Occipital lobe (tissue), 3 donors: ENCODE results near the gene ADAMTS6. TPM values are rescaled to one million over a fixed set of nuclear protein-coding genes. Genes with fewer than 3 reads are reported as not detected.

Experiments used
- DNase-seq: peaks from one replicate; lab custom pipeline; 2025; lab: John Stamatoyannopoulos, UW
- small RNA-seq: library from RNA; depleted of rRNA; stranded (forward); fragments of <200 nt; gene quantifications from one replicate; pipeline ENCODE3, GENCODE V24; 2014
- total RNA-seq: library from RNA; depleted of rRNA; stranded (reverse); fragments of >200 nt; gene quantifications from one replicate; pipeline ENCODE4 v1.2.3, GENCODE V29; 2014

ADAMTS6 gene
- total RNA-seq, 1 donor from 2014 or later = 17.5 TPM

DNA sequence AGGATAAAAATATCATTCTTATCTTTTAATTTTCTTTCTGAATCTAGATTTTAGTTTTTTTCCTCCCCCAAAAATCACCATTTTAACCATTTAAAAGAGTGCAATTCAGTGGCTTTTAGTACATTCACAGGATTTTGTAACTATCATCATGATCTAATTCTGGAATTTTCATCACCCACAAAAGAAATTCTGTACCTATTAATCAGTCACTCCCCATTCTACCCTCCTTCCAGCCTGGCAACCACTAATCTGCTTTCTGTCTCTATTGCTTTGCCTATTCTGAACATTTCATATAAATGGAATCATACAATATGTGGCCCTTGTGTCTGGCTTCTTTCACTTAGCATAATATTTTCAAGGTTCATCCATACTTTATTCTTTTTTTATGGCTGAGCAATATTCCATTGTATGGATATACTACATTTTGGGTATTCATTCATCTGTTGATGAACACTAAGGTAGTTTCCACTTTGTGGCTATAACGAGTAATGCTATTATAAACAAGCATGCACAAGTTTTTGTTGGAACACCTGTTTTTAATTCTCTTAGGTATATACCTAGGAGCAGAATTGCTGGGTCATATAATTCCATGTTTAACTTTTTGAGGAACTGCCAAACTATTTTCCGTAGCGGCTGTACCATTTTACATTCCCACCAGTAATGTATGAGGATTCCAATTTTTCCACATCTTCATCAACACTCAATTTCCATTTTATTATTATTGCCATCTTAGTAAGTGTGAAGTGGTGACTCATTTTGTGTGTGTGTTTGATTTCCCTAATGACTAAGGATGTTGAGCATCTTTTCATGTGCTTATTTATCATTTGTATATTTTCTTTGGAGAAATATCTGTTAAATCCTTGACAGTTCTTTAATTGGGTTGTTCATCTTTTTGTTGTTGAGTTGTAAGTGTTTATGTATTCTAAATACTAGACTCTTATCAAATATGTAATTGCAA is 372.7 kb downstream of the ADAMTS6 start:
- DNase-seq = no peak

DNA sequence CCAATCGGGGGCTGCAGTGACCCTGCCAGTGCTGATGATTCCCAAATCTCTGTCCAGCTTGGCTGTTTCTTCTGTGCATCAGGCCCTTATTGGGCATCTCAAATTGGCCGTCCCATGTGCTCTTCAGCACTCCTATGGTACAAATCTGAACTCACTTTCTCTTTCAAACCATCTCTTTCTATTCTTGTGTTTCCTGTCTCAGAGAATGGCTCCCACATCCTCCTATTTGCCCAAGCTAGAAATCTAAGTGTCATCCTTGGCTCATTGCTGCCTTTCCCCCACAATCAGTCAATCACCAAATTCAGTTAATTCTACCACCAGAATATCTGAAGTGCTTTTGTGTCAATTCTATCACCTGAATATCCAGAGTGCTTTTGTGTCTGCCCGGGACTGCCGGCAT is 376.4 kb downstream of the ADAMTS6 start:
- DNase-seq = no peak

DNA sequence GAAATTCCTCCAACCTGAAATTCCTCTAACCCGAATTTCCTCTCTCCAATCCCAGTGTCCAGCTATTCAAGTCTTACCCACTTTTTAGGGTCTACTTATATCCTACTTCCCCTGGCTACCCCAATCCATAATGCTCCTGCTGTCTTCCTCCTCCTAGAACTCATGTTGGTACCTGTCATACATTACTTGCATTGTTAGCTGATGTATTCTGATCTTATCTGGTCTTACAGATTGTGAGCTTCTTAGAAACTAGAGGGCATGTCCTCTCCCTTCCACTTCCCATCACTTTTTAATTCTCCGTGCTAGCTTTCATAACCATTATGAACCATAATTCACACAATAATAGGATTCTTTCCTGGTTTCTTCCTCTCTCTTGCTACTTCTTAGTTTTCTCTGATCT is 376.9 kb downstream of the ADAMTS6 start:
- DNase-seq = no peak

DNA sequence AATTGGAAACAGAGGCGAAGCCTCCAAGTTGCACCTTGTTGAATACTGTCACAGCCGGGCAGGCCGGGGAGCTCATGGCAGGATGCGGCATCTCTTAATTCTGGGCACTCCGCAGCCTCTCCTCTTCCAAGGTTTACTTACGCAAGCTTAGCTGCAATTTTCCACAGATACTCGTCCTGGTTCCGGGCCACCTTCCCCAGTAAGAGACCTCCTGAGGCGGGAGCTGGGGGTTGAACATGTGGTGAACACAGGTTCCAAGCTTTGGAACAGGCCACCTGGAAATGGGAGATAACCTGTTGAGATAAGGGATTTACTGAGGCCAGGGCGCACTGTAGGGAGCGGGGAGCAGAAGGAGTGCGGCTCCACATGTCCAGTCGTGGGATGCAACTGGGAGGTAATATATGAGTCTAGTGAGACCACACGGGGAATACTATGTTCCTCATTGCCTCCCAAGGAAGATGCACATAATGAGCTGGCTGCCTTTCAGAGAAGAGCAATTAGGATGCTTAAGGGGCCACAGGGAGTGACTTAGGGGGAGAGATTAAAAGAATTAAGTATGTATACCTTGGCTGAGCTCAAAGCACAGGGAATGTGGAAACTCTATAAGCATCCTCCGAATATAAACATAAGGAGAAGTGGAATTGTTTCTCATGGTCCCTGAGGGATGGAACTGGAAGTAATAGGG is 377.8 kb downstream of the ADAMTS6 start:
- no peak for DNase-seq

DNA sequence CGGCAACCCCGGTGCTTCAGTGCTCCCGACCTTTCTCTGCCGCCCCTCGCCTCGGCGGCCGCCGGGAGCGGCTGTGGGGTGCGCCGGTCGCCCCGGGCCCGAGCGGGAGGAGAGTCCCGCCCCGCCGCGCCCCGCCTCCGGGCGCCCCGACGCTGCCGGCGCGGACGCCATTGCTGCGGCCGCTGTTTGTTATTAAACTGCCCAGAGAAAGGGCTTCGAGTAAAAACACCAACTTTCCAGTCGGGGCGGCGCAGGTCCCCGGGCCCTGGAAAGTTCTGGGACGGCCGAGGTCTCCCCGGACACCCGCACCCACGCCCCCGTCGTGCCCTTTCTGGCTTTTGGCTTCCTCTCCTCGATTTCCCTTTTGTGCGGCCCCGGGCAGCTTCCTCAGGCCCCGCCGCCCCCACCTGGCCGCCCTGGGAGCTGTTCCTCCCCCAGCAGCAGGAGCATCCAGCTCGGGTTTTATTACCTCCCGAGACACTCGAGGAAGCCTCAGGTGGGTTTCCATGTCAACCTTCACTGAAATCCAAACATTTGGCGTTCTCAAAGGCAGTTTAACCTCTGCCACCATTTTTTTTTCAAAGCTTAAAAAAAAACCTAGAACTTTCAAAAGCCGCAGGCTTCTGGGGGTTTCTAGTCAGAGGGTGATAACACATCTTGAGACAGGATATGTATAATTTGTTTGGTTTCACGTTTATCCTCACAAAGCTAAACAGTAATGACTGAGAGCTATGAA is 378.6 kb downstream of the ADAMTS6 start:
- peak; percentile 9 for DNase-seq

DNA sequence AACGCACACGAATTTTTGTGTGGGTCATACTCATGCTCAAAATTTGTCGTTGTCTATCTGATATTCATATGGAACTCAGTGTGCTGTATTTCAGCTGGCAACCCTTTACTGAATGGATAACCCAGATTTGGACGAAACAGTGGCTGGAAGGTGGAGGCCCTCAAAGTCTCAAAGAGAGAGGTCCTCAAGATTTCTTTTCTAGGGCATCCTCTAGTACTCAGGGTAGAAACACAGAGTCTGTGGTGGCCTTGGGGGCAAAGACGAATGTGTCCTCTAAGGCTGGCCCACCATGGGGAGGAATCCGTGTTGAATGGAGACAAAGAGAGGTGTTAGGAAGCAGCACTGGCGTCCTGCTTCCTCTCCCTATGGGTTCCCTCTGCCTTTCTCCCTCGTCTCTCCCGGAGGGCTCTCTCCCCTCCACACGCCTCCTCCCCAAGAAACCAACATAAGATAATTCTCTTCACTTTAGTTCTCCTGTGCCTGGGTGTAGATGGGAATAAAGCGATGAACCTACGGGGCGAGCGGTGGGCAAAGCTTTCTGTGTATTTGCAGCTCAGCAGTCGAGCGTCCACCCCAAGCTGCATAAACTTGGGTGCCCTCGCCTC is 379.2 kb downstream of the ADAMTS6 start:
- DNase-seq = no peak

DNA sequence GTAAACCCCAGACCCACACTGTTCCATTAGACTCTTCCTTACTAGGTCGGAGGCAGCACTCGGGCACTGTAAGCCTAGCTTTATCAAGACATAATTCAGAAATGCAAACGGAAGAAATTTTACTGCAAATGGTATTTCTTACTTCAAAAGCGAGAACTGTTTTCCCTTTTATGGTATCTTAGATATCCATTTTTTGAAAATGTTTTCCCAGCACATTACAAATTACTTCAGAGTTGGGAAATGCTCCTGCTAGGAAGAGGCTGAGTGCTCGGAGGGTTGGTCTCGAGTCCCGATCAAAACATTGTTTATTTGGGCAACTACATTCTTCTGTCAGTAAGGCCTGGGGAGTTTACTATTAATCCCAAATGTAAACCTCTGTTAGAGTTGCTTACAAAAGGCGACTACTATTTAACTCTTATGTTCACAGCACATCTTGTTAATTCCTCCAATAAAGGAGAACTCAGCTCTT is 380.1 kb downstream of the ADAMTS6 start:
- no peak for DNase-seq

DNA sequence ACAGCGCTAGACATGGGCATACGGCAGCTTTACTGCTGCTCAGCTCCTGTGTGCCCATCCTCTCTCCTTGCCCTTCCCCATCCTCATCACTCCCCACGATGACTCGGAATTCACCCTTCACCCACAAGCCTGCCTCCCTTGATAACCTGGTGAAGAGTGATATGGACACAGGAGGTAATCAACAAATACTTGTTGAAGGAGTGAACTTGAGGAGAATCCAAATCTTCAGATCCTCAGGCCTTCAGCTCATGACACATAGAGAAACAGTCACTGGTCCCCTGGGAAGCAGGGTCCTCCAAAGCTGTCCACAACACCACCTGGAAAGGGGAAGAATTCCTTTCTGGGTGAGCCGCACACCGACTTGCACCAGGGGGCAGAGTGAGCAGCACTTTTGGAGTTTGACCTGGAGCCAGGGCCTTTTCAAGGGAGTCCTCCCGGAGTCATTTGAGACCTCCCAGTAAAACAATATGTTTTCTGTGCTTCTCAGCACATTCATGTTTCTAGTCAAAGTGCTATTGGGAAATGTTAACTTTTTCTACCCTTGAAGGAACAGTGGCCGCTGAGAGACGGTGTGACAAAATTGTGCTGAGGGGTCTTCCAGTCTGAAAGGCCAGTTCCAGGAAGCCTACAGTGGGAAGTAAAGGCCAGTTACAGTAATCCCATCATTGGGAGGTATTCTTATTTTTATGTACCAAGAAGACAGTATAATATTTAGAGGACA is 380.6 kb downstream of the ADAMTS6 start:
- no peak for DNase-seq

Small RNAs within 50 kb of the gene (small RNA-seq; reads per million reads assigned to genes)
- gene RF00019 = not detected

Other genes with a start within 250 kb of the ADAMTS6 start
- 8.1 TPM for gene CENPK, start 81.2 kb upstream of the ADAMTS6 start, total RNA-seq
- gene PPWD1, start 81.4 kb upstream of the ADAMTS6 start, total RNA-seq = 60.5 TPM
- gene TRIM23, start 142.4 kb upstream of the ADAMTS6 start, total RNA-seq = 94.1 TPM
- gene SHLD3, start 143.1 kb upstream of the ADAMTS6 start, total RNA-seq = 17.2 TPM
- 40.6 TPM for gene TRAPPC13, start 143.1 kb upstream of the ADAMTS6 start, total RNA-seq
- 35.9 TPM for gene SGTB, start 240.2 kb upstream of the ADAMTS6 start, total RNA-seq
- gene NLN, start 240.3 kb upstream of the ADAMTS6 start, total RNA-seq = 61.6 TPM